ENCODE data around the gene PYGO1.
"Not testable (repeated sequence)": the region's sequence is repeated elsewhere in the genome, so short reads cannot be mapped to it uniquely, and the experiment has no call there.

The PYGO1 gene

DNA sequence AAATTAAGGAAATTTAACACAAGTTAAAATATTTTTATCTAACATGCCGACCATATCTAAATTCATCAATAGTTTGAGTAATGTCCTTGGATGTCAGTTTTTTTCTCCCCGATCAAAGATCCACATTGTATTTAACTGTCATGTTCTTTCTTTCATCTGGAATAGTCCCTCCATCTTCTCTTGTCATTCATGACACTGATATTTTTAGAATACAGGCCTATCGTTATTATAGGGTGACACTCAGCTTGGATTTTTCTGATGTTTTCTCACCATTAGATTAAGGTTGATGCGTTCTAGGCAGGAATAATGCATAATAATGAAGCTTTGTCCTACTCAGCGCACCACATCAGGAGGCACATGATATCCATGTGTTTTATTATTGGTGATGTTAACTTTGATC lies 13.2 kb upstream of the PYGO1 start:
- in situ Hi-C loops (cut with HindIII; ENCODE audit: low pct_ligation_motif_present, low sequenced_read_pairs): no loop called here
- Histone ChIP-seq H3K27me3 (replicated peaks) (no peaks in the 10 kb centered on the region), H3K36me3 (replicated peaks) (no peaks in the 10 kb centered on the region), H3K4me3 (ENCODE audit: low read depth, low read length) (no peak overlapping the region), H3K27ac (no peak overlapping the region)
- TF ChIP-seq, protein P1, sequence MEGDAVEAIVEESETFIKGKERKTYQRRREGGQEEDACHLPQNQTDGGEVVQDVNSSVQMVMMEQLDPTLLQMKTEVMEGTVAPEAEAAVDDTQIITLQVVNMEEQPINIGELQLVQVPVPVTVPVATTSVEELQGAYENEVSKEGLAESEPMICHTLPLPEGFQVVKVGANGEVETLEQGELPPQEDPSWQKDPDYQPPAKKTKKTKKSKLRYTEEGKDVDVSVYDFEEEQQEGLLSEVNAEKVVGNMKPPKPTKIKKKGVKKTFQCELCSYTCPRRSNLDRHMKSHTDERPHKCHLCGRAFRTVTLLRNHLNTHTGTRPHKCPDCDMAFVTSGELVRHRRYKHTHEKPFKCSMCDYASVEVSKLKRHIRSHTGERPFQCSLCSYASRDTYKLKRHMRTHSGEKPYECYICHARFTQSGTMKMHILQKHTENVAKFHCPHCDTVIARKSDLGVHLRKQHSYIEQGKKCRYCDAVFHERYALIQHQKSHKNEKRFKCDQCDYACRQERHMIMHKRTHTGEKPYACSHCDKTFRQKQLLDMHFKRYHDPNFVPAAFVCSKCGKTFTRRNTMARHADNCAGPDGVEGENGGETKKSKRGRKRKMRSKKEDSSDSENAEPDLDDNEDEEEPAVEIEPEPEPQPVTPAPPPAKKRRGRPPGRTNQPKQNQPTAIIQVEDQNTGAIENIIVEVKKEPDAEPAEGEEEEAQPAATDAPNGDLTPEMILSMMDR (IDR thresholded peaks at IDR 0.05; ENCODE audit: low read depth, low read length, missing control alignments): no peak
- no peak for DNase-seq

DNA sequence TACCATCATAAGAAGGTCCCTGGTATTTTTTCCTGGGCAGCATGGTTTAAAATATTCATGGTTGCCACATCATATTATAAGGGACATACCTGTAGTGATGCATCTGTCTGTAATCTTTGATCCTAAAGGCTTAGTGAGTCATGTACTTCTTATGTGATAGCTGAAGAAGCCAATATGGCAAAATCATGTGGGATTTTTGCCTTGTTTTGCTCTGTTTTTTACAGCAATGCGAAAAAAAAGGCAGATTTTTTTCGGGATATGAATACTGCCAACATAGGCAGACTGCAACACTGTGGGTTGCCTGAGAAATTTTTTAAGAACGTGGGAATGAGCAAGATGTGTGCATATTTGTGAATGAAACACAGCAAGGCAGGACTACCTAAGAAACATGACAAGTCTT lies 11.3 kb upstream of the PYGO1 start:
- Histone ChIP-seq H3K36me3 (replicated peaks) (no peaks in the 10 kb centered on the region), H3K27me3 (replicated peaks) (no peaks in the 10 kb centered on the region), H3K27ac (no peak overlapping the region), H3K4me3 (ENCODE audit: low read depth, low read length) (no peak overlapping the region)
- in situ Hi-C loops (cut with HindIII; ENCODE audit: low pct_ligation_motif_present, low sequenced_read_pairs): no loop called here
- DNase-seq: no peak
- TF ChIP-seq, protein P1 (IDR thresholded peaks at IDR 0.05; ENCODE audit: low read depth, low read length, missing control alignments): no peak

DNA sequence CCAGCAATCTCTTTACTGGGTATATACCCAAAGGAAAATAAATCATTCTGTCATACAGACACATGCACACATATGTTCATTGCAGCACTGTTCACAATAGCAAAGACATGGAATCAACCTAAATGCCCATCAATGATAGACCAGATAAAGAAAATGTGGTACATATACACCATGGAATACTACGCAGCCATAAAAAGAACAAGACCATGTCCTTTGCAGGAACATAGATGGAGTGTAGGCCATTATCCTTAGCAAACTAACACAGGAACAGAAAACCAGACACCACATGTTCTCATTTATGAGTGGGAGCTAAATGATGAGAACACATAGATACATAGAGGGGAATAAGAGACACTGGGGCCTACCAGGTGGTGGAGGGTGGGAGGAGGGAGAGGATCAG lies 4.9 kb upstream of the PYGO1 start:
- in situ Hi-C loops (cut with HindIII; ENCODE audit: low pct_ligation_motif_present, low sequenced_read_pairs); H3K4me3 ChIP-seq (ENCODE audit: low read depth, low read length); H3K27me3 ChIP-seq (replicated peaks); DNase-seq; H3K27ac ChIP-seq; H3K36me3 ChIP-seq (replicated peaks): not testable (repeated sequence)

DNA sequence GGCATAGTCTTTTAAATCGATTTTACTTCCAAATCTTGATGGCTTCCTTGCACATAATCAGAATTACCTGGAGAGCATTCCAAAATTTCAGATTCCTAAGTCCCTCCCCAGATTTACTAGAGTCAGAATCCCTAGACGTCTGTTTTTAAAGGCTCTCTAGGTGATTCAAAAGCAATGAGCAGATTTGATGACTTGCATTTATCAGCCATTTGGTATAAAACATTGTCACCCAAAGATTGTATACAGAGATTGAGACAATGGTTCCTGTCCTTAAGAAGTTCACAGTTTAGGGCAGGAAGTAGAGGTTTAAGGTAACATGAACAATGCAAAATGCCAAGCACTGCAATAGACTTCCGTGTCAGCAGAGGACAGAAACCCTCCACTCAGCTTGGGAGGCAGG lies 2.6 kb upstream of the PYGO1 start:
- TF ChIP-seq, protein P1 (IDR thresholded peaks at IDR 0.05; ENCODE audit: low read depth, low read length, missing control alignments): no peak
- no peaks in the 10 kb centered on the region for H3K36me3 ChIP-seq (replicated peaks)
- in situ Hi-C loops (cut with HindIII; ENCODE audit: low pct_ligation_motif_present, low sequenced_read_pairs): no loop called here
- DNase-seq: no peak
- H3K4me3 ChIP-seq (ENCODE audit: low read depth, low read length): no peak overlapping the region
- H3K27ac ChIP-seq: no peak overlapping the region
- no peaks in the 10 kb centered on the region for H3K27me3 ChIP-seq (replicated peaks)

DNA sequence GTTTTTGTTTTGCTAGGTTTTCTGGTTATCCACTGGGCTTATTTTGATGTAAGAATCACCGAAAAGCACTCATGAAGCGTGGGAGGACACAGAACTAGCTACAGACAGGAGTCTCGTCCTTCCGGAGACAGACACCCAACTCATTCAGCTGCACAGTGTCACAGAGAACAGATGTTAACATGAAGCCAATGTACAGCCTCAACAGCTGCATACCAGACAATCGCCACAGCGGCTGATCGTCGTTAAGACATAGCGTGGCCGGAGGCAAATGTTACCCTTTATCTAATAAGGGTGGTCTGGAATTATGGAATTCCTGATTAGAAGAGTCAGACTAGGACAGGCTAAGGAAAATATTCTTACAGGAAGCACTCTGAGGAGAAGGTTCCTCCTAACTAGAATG lies 1.1 kb upstream of the PYGO1 start:
- H3K4me3 ChIP-seq (ENCODE audit: low read depth, low read length): peak overlapping the region; percentile 64
- no peaks in the 10 kb centered on the region for H3K27me3 ChIP-seq (replicated peaks)

DNA sequence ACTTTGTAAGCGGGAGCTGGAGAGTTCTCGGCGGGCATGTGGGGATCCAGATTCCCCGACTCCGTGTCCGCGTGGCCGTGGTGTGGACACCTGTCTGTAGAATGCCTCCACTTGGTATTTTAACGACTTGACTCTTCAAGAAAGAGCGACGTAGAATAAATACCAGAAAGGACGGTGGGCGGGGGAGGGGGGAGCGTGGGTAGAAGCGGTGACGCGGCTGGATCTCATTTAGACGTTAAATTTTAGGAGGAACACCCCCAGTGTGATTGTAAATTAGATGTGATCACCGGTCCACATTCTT lies 620 bp upstream of the PYGO1 start:
- H3K27me3 ChIP-seq (replicated peaks): no peaks in the 10 kb centered on the region
- H3K36me3 ChIP-seq (replicated peaks): no peaks in the 10 kb centered on the region
- peak; percentile 16 for DNase-seq
- in situ Hi-C loops (cut with HindIII; ENCODE audit: low pct_ligation_motif_present, low sequenced_read_pairs): no loop called here
- peak overlapping the region; percentile 64 for H3K4me3 ChIP-seq (ENCODE audit: low read depth, low read length)
- TF ChIP-seq, protein P1 (IDR thresholded peaks at IDR 0.05; ENCODE audit: low read depth, low read length, missing control alignments): no peak
- H3K27ac ChIP-seq: no peak overlapping the region

More for the DNA sequence above, 1.1 kb upstream of the PYGO1 start:
- in situ Hi-C loops (cut with HindIII; ENCODE audit: low pct_ligation_motif_present, low sequenced_read_pairs): no loop called here
- no peak for DNase-seq
- TF ChIP-seq, protein P1 (IDR thresholded peaks at IDR 0.05; ENCODE audit: low read depth, low read length, missing control alignments): no peak
- no peaks in the 10 kb centered on the region for H3K36me3 ChIP-seq (replicated peaks)
- H3K27ac ChIP-seq: no peak overlapping the region
